ENCODE data around the gene FARP2. TPM values are rescaled to one million over a fixed set of nuclear protein-coding genes. Genes with fewer than 3 reads are reported as not detected.

Gene FARP2
- total and polyA plus RNA-seq, 2 of the 13 experiments (the other 11 are each of a cell fraction or from before 2014, with no cell fraction given) = 28.0 to 45.4 TPM

DNA sequence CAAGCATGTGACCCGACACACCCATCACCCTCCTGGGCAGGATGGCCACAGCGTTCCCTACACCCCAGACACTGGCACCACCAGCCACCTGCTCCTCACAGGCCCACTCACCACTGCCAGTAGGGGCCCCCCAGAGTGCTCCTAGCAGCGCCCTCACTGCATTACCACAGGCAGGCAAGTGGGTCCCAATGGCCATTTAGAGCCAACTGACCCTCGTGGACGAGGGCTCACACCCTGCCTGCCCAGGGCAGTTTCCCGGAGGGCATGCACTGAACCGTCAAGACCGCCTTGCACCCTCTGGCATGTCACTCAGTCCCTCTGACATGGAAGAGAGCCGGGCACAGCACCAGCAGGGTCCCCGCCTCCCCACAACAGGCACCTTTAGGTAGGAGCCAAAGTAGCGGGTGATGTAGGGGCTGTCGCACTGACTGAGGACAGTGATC, 145.0 kb downstream of the FARP2 start:
- intact Hi-C loops (cut with micrococcal nuclease; ENCODE audit: unreplicated experiment) = loop anchor here (10.0 kb wide), 1 partner anchor 146 kb away; the partner anchor contains the start of gene FARP2
- WGBS (ENCODE audit: low lambda C conversion rate) = 95% methylated on average over 10 of the region's 12 CpGs
- POLR2A ChIA-PET = interaction anchor here (1.1 kb wide), 1 partner anchor 10 kb away, joined by 3 read pairs; no protein-coding TSS in a partner anchor

More for the DNA sequence above, 145.0 kb downstream of the FARP2 start:
- H3K4me2 ChIP-seq (ENCODE audit: low read depth, low read length) = no peak overlapping the region
- no peaks in the 10 kb centered on the region for H3K9me3 ChIP-seq (ENCODE audit: low read length)
- in situ Hi-C loops (cut with HindIII; ENCODE audit: extremely low pct_ligation_motif_present, low pct_unique_long_range_greater_than_20kb) = no loop called here
- CTCF ChIA-PET (ENCODE audit: low intra/inter-chr PET ratio, low total read pairs) = no interaction called here
- TF ChIP-seq, protein P1, sequence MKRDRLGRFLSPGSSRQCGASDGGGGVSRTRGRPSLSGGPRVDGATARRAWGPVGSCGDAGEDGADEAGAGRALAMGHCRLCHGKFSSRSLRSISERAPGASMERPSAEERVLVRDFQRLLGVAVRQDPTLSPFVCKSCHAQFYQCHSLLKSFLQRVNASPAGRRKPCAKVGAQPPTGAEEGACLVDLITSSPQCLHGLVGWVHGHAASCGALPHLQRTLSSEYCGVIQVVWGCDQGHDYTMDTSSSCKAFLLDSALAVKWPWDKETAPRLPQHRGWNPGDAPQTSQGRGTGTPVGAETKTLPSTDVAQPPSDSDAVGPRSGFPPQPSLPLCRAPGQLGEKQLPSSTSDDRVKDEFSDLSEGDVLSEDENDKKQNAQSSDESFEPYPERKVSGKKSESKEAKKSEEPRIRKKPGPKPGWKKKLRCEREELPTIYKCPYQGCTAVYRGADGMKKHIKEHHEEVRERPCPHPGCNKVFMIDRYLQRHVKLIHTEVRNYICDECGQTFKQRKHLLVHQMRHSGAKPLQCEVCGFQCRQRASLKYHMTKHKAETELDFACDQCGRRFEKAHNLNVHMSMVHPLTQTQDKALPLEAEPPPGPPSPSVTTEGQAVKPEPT (CRISPR knock-in tag; IDR thresholded peaks at IDR 0.05; ENCODE audit: low read depth) = no peak
- TF ChIP-seq HIVEP1 (CRISPR knock-in tag; IDR thresholded peaks at IDR 0.05) (no peak), NFRKB (IDR thresholded peaks at IDR 0.05) (no peak), AGO2 (optimal IDR thresholded peaks at IDR 0.05; ENCODE audit: low read depth, low read length) (peak; percentile 87), AKAP8 (CRISPR knock-in tag; IDR thresholded peaks at IDR 0.05) (0 out of 2 replicates have a peak, but pooled peaks have one; percentile 48), RBFOX2 (IDR thresholded peaks at IDR 0.05; ENCODE audit: low read depth, low read length) (peak; percentile 49; the same call in 1 of the 2 replicates)
- TF ChIP-seq, protein P2, sequence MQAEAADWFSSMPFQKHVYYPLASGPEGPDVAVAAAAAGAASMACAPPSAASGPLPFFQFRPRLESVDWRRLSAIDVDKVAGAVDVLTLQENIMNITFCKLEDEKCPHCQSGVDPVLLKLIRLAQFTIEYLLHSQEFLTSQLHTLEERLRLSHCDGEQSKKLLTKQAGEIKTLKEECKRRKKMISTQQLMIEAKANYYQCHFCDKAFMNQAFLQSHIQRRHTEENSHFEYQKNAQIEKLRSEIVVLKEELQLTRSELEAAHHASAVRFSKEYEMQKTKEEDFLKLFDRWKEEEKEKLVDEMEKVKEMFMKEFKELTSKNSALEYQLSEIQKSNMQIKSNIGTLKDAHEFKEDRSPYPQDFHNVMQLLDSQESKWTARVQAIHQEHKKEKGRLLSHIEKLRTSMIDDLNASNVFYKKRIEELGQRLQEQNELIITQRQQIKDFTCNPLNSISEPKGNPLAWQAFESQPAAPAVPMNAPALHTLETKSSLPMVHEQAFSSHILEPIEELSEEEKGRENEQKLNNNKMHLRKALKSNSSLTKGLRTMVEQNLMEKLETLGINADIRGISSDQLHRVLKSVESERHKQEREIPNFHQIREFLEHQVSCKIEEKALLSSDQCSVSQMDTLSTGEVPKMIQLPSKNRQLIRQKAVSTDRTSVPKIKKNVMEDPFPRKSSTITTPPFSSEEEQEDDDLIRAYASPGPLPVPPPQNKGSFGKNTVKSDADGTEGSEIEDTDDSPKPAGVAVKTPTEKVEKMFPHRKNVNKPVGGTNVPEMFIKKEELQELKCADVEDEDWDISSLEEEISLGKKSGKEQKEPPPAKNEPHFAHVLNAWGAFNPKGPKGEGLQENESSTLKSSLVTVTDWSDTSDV (CRISPR knock-in tag; IDR thresholded peaks at IDR 0.05) = no peak
- peaks cover 46% of the 10 kb centered on the region for H3K79me2 ChIP-seq (ENCODE audit: insufficient read depth, low read length)
- DNase-seq (ENCODE audit: low spot score) = no peak
- no peak for ATAC-seq
- peaks cover 25% of the 10 kb centered on the region; the same call in 1 of the 2 replicates for H4K20me1 ChIP-seq (ENCODE audit: insufficient read depth, low read length)
- FAIRE-seq = no peak
- no TSS peak for BruUV-seq (replicated peaks)
- no peak overlapping the region for H3K9ac ChIP-seq (ENCODE audit: insufficient read depth, low read depth, low read length)
- H3K4me1 ChIP-seq (ENCODE audit: insufficient read depth, low read length) = peaks cover 24% of the 10 kb centered on the region
- H3K27ac ChIP-seq (ENCODE audit: extremely low read length, insufficient read depth, low read length) = no peak overlapping the region
- no peak overlapping the region for H2AFZ ChIP-seq (ENCODE audit: low read length)
- no peaks in the 10 kb centered on the region for H3K27me3 ChIP-seq (ENCODE audit: control insufficient read depth in 1 of 2, insufficient read depth in 2 of 2, low read length in 2 of 2)
- H3K36me3 ChIP-seq (replicated peaks in 1 of 2; ENCODE audit: control insufficient read depth in 1 of 2, insufficient read depth in 2 of 2, low read length in 2 of 2) = peaks cover 41 to 56% of the 10 kb centered on the region in 2 experiments
- H3K4me3 ChIP-seq (replicated peaks in 1 of 3; ENCODE audit: insufficient read depth in 1 of 3, low read depth in 2 of 3, low read length in 3 of 3) = no peak overlapping the region

Data from HepG2 (cell line).